ENCODE results near the gene NPBWR2. TPM values are rescaled to one million over a fixed set of nuclear protein-coding genes. Genes with fewer than 3 reads are reported as not detected.

The NPBWR2 gene
- total and polyA plus RNA-seq, 4 donors: not detected

DNA sequence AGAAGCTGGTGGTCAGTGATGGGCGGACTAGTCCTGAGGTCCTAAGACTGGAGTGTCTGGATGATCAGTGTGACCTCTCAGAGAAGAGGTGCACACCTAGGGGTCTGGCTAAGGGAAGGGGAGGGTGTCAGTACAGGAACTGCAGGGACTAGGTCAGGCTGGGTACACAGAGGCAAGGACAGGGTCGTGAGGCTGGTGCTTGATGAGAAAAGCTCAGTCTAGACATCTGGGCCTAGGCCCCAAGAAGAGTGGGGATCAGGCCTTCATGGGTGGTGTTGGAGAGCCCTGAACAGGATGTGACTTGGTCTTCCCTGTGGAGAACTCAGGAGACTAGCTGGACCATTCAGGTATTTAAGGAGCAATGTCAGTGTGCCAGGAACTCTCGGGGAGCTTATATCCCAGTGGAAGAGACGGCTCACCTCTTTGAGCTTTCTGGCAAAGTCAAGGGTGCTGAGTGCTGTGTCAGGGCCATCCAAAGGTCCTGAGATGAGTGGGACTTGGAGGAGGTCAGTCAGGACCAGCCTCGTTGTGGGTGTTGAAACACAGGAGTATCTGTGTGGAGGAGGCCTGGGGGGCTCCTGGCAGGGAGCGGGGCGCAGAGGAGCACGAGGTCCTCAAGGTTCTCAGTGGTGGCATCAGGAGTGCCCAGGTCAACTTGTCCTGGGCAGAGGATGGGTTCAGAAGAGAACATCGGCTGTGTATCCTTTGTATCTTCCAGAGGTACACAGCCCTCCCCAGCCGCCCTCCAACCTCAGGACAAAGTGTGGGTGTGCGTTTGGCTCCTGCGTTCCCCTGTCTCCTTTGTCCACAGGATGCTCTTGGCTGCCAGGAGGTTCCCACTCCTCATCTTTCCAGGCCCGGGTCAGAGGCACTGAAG is 43.6 kb upstream of the NPBWR2 start:
- Histone ChIP-seq H3K9me3 (ENCODE audit: control insufficient read depth, insufficient read depth, low read length) (no peaks in the 10 kb centered on the region), H3K27ac (ENCODE audit: low read depth, low read length) (no peak overlapping the region), H3K4me1 (ENCODE audit: control insufficient read depth, insufficient read depth, low read length) (peaks cover 57% of the 10 kb centered on the region), H3K36me3 (ENCODE audit: control insufficient read depth, insufficient read depth, low read length) (no peaks in the 10 kb centered on the region), H3K4me3 (ENCODE audit: low read depth, low read length) (no peak overlapping the region), H3K27me3 (ENCODE audit: control insufficient read depth, insufficient read depth, low read length) (no peaks in the 10 kb centered on the region)
- 73% methylated on average over 13 of the region's 13 CpGs for WGBS (ENCODE audit: insufficient coverage)
- DNase-seq (ENCODE audit: low read depth in 4 of 6, low spot score in 6 of 6): no peak

GRCh38 chr20:64149809-64150560 is 42.6 kb upstream of the NPBWR2 start:
- 92% methylated on average over 24 of the region's 26 CpGs for WGBS (ENCODE audit: insufficient coverage)
- no peak for DNase-seq (ENCODE audit: low read depth in 4 of 6, low spot score in 6 of 6)
- Histone ChIP-seq H3K9me3 (ENCODE audit: control insufficient read depth, insufficient read depth, low read length) (no peaks in the 10 kb centered on the region), H3K4me1 (ENCODE audit: control insufficient read depth, insufficient read depth, low read length) (peaks cover 51% of the 10 kb centered on the region), H3K4me3 (ENCODE audit: low read depth, low read length) (no peak overlapping the region), H3K27me3 (ENCODE audit: control insufficient read depth, insufficient read depth, low read length) (no peaks in the 10 kb centered on the region), H3K27ac (ENCODE audit: low read depth, low read length) (no peak overlapping the region), H3K36me3 (ENCODE audit: control insufficient read depth, insufficient read depth, low read length) (no peaks in the 10 kb centered on the region)

DNA sequence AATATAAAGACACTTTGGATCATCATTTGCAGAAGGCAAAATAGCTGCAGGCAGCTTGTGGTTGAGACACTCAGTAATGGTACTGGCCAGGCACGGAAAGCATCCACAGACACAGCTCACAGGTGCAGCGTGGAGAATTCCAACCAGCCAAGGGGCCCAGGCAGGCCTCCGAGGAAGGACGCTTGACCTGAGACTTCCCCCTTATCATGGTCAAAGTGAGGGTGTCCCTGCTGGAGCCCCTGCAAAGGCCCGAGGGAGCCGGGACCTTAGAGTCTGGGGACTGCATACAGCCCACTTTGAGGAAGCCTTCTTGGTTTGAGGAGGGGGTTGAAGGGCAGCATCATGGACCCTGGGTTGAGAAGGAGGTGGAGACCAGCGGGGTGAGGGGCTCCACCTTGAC is 41.8 kb upstream of the NPBWR2 start:
- H3K4me3 ChIP-seq (ENCODE audit: low read depth, low read length): no peak overlapping the region
- H3K36me3 ChIP-seq (ENCODE audit: control insufficient read depth, insufficient read depth, low read length): no peaks in the 10 kb centered on the region
- H3K4me1 ChIP-seq (ENCODE audit: control insufficient read depth, insufficient read depth, low read length): peaks cover 42% of the 10 kb centered on the region
- H3K9me3 ChIP-seq (ENCODE audit: control insufficient read depth, insufficient read depth, low read length): no peaks in the 10 kb centered on the region
- 83% methylated on average over 7 of the region's 7 CpGs for WGBS (ENCODE audit: insufficient coverage)
- H3K27ac ChIP-seq (ENCODE audit: low read depth, low read length): no peak overlapping the region
- no peaks in the 10 kb centered on the region for H3K27me3 ChIP-seq (ENCODE audit: control insufficient read depth, insufficient read depth, low read length)
- no peak for DNase-seq (ENCODE audit: low read depth in 4 of 6, low spot score in 6 of 6)

DNA sequence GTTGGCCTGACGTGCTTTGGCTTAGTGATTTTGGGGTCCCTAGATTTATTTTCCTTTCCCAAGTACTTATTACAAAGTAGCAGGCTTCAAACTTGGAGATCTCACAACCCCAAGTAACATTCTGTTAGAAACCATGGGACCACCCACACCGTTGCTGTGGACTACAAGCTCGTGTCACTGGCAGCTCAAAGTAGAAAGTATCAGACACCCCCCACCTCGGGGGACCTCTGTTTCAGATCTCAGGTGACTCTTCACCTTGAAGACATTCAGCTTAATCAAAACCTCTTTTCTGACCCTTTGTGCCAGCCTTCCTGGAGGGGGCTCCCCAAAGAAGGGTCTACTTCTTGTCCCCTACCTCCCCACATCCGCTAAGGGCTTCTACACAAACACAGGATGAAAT is 41.2 kb upstream of the NPBWR2 start:
- Histone ChIP-seq H3K36me3 (ENCODE audit: control insufficient read depth, insufficient read depth, low read length) (no peaks in the 10 kb centered on the region), H3K27ac (ENCODE audit: low read depth, low read length) (no peak overlapping the region), H3K4me1 (ENCODE audit: control insufficient read depth, insufficient read depth, low read length) (peaks cover 42% of the 10 kb centered on the region), H3K4me3 (ENCODE audit: low read depth, low read length) (no peak overlapping the region), H3K27me3 (ENCODE audit: control insufficient read depth, insufficient read depth, low read length) (no peaks in the 10 kb centered on the region), H3K9me3 (ENCODE audit: control insufficient read depth, insufficient read depth, low read length) (no peaks in the 10 kb centered on the region)
- DNase-seq (ENCODE audit: low read depth in 4 of 6, low spot score in 6 of 6): no peak
- WGBS (ENCODE audit: insufficient coverage): 72% methylated on average over 3 of the region's 5 CpGs

DNA sequence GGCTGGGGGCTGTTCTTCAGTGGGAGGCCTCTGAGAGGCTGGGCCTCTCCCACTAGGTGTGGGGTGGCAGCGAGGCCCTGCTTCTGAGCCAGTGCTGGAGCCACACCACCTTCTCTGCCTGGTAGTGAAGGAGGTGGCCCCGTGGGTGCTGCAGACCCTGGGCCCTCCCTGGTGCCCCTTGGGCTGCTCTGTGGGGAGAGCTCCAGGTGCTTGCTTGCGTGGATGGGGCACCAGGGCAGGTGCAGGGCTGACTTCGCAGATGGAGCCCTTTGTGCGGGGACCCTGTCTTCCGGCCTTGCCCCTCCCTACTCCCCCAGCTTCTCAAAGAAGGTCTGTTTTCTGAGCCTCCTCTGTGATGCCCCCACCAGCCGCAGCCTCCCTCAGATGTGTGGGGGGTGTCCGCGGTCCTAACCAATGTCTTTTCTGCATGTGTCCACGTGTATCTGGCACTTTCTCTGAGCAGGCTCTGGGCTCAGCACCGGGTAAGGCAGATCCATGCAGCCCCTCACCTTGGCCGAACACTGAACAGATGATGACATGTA is 39.6 kb upstream of the NPBWR2 start:
- Histone ChIP-seq H3K36me3 (ENCODE audit: control insufficient read depth, insufficient read depth, low read length) (no peaks in the 10 kb centered on the region), H3K4me3 (ENCODE audit: low read depth, low read length) (no peak overlapping the region), H3K27me3 (ENCODE audit: control insufficient read depth, insufficient read depth, low read length) (no peaks in the 10 kb centered on the region), H3K9me3 (ENCODE audit: control insufficient read depth, insufficient read depth, low read length) (no peaks in the 10 kb centered on the region), H3K27ac (ENCODE audit: low read depth, low read length) (peak overlapping the region; percentile 58), H3K4me1 (ENCODE audit: control insufficient read depth, insufficient read depth, low read length) (peaks cover 41% of the 10 kb centered on the region)
- peak in 2 of 6 donors; percentile 49 to 63 for DNase-seq (ENCODE audit: low read depth in 4 of 6, low spot score in 6 of 6)
- 60% methylated on average over 9 of the region's 12 CpGs for WGBS (ENCODE audit: insufficient coverage)

GRCh38 chr20:64146301-64146935 is 39.1 kb upstream of the NPBWR2 start:
- no peaks in the 10 kb centered on the region for H3K36me3 ChIP-seq (ENCODE audit: control insufficient read depth, insufficient read depth, low read length)
- WGBS (ENCODE audit: insufficient coverage): 95% methylated on average over 2 of the region's 7 CpGs
- H3K4me1 ChIP-seq (ENCODE audit: control insufficient read depth, insufficient read depth, low read length): peaks cover 39% of the 10 kb centered on the region
- H3K27me3 ChIP-seq (ENCODE audit: control insufficient read depth, insufficient read depth, low read length): no peaks in the 10 kb centered on the region
- H3K27ac ChIP-seq (ENCODE audit: low read depth, low read length): peak overlapping the region; percentile 58
- no peak overlapping the region for H3K4me3 ChIP-seq (ENCODE audit: low read depth, low read length)
- DNase-seq (ENCODE audit: low read depth in 4 of 6, low spot score in 6 of 6): peak in 2 of 6 donors; percentile 38 to 69
- no peaks in the 10 kb centered on the region for H3K9me3 ChIP-seq (ENCODE audit: control insufficient read depth, insufficient read depth, low read length)

GRCh38 chr20:64145458-64146300 is 38.3 kb upstream of the NPBWR2 start:
- Histone ChIP-seq H3K9me3 (ENCODE audit: control insufficient read depth, insufficient read depth, low read length) (no peaks in the 10 kb centered on the region), H3K36me3 (ENCODE audit: control insufficient read depth, insufficient read depth, low read length) (no peaks in the 10 kb centered on the region), H3K27me3 (ENCODE audit: control insufficient read depth, insufficient read depth, low read length) (no peaks in the 10 kb centered on the region), H3K4me1 (ENCODE audit: control insufficient read depth, insufficient read depth, low read length) (peaks cover 46% of the 10 kb centered on the region), H3K4me3 (ENCODE audit: low read depth, low read length) (no peak overlapping the region), H3K27ac (ENCODE audit: low read depth, low read length) (no peak overlapping the region)
- 92% methylated on average over 15 of the region's 17 CpGs for WGBS (ENCODE audit: insufficient coverage)
- DNase-seq (ENCODE audit: low read depth in 4 of 6, low spot score in 6 of 6): no peak

DNA sequence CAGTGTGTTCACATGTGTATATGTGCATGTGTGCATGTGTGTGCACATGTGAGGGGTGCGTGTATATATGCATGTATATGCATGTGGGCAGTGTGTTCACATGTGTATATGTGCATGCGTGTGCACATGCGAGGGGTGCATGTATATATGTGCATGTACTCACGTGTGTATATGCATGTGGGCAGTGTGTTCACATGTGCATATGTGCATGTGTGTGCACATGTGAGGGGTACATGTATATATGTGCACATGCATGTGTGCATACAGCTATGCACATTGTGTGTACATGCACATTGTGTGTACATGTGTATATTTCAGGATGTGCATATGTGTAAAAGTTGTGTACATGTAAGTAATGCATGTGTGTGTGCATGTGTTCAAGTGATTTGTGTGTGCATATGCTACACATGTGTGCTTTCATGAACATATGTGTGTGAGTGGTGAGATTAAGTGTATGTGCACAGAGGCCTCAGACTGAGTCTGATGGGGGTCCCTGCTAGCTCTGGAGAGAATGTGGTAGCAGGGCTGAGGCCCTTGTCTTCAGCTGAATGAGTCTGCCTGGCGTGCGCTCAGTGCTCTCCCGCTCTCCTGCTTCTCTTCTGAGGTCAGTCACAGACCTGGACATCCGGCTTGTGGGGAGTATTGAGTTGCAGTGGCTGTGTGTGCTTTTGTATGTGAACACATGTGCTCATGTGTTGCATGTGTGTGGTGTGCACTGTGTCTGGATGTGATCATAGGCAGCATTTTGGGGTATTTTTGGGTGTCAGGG is 37.0 kb upstream of the NPBWR2 start:
- Histone ChIP-seq H3K9me3 (ENCODE audit: control insufficient read depth, insufficient read depth, low read length) (no peaks in the 10 kb centered on the region), H3K4me3 (ENCODE audit: low read depth, low read length) (no peak overlapping the region), H3K27me3 (ENCODE audit: control insufficient read depth, insufficient read depth, low read length) (no peaks in the 10 kb centered on the region), H3K4me1 (ENCODE audit: control insufficient read depth, insufficient read depth, low read length) (peaks cover 55% of the 10 kb centered on the region), H3K27ac (ENCODE audit: low read depth, low read length) (no peak overlapping the region), H3K36me3 (ENCODE audit: control insufficient read depth, insufficient read depth, low read length) (no peaks in the 10 kb centered on the region)
- WGBS (ENCODE audit: insufficient coverage): 86% methylated on average over 8 of the region's 8 CpGs
- DNase-seq (ENCODE audit: low read depth in 4 of 6, low spot score in 6 of 6): no peak
